ENCODE measurements around the gene UGT1A10. TPM values are rescaled to one million over a fixed set of nuclear protein-coding genes. Genes with fewer than 3 reads are reported as not detected.
"Not testable (repeated sequence)": the region's sequence is repeated elsewhere in the genome, so short reads cannot be mapped to it uniquely, and the experiment has no call there.

UGT1A10 gene
- total RNA-seq = not detected in 2 replicates
- polyA plus RNA-seq = not detected in 2 replicates
- polyA plus RNA-seq (2011; cell fraction: cytosol; rRNA removed) = not detected in 2 replicates
- polyA plus RNA-seq (2011; cell fraction: nucleus; rRNA removed) = not detected in 2 replicates
- not detected in 2 replicates for polyA plus RNA-seq (2012)
- not detected in 2 replicates for polyA minus RNA-seq
- polyA minus RNA-seq (2011; cell fraction: cytosol; rRNA and poly(A)+ RNA removed) = not detected
- polyA minus RNA-seq (2011; cell fraction: nucleus; rRNA and poly(A)+ RNA removed) = not detected in 2 replicates
- Bru-seq, nascent RNA = not detected
- not detected for BruChase-seq, experiment 1, labeled RNA remaining after a 6-hour chase
- BruChase-seq, experiment 2, labeled RNA remaining after a 2-hour chase = not detected
- long read RNA-seq = 0 reads

- intact Hi-C loops (cut with micrococcal nuclease); H3K4me3 ChIP-seq (replicated peaks in 1 of 3; ENCODE audit: insufficient read depth in 1 of 3, low read depth in 1 of 3, low read length in 3 of 3); H3K79me2 ChIP-seq (ENCODE audit: control insufficient read depth, insufficient read depth, low read length); H3K27me3 ChIP-seq (ENCODE audit: control insufficient read depth in 2 of 2, insufficient read depth in 2 of 2, low read length in 2 of 2); DNase-seq (ENCODE audit: low read depth, low spot score); H3K4me2 ChIP-seq (ENCODE audit: insufficient read depth, low read length); H4K20me1 ChIP-seq (replicated peaks; ENCODE audit: control insufficient read depth, extremely low read depth, insufficient read depth, low read length); BruUV-seq (replicated peaks); FAIRE-seq; H2AFZ ChIP-seq (ENCODE audit: low read depth, low read length); H3K9ac ChIP-seq (replicated peaks; ENCODE audit: extremely low read depth, insufficient read depth, low read length); POLR2A ChIA-PET; H3K9me3 ChIP-seq (replicated peaks; ENCODE audit: control insufficient read depth, insufficient read depth, low read length); dilution Hi-C loops (cut with MboI; ENCODE audit: extremely low pct_ligation_motif_present, low sequenced_read_pairs); H3K27ac ChIP-seq (ENCODE audit: insufficient read depth, low read depth, low read length); H3K4me1 ChIP-seq (ENCODE audit: control insufficient read depth, extremely low read depth, insufficient read depth, low read length); H3K9me1 ChIP-seq (replicated peaks; ENCODE audit: control insufficient read depth, extremely low read depth, insufficient read depth, low read length); CTCF ChIA-PET; H3K36me3 ChIP-seq (ENCODE audit: control insufficient read depth in 2 of 2, extremely low read depth in 1 of 2, insufficient read depth in 2 of 2, low read length in 2 of 2): not testable (repeated sequence)
Observed at GRCh38 chr2:233636306-233636705, at the start of gene UGT1A10. TSS of gene UGT1A10 (plus strand) at chr2:233636448. CDS start at chr2:233636523, 75 bp downstream.

- no peak overlapping the region for H2AFZ ChIP-seq (ENCODE audit: low read depth, low read length)
- no peaks in the 10 kb centered on the region for H3K9me1 ChIP-seq (replicated peaks; ENCODE audit: control insufficient read depth, extremely low read depth, insufficient read depth, low read length)
- no peaks in the 10 kb centered on the region for H3K27me3 ChIP-seq (ENCODE audit: control insufficient read depth in 2 of 2, insufficient read depth in 2 of 2, low read length in 2 of 2)
- H3K27ac ChIP-seq (ENCODE audit: insufficient read depth, low read depth, low read length) = no peak overlapping the region
- no peak overlapping the region for H3K4me2 ChIP-seq (ENCODE audit: insufficient read depth, low read length)
- intact Hi-C loops (cut with micrococcal nuclease) = no loop called here
- H3K9me3 ChIP-seq (replicated peaks; ENCODE audit: control insufficient read depth, insufficient read depth, low read length) = no peaks in the 10 kb centered on the region
- H3K79me2 ChIP-seq (ENCODE audit: control insufficient read depth, insufficient read depth, low read length) = no peaks in the 10 kb centered on the region
- CTCF ChIA-PET = no interaction called here
- POLR2A ChIA-PET = no interaction called here
- no TSS peak for BruUV-seq (replicated peaks)
- no peaks in the 10 kb centered on the region for H3K4me1 ChIP-seq (ENCODE audit: control insufficient read depth, extremely low read depth, insufficient read depth, low read length)
- FAIRE-seq = no peak
- H3K36me3 ChIP-seq (ENCODE audit: control insufficient read depth in 2 of 2, extremely low read depth in 1 of 2, insufficient read depth in 2 of 2, low read length in 2 of 2) = no peaks in the 10 kb centered on the region
- no peak overlapping the region for H3K9ac ChIP-seq (replicated peaks; ENCODE audit: extremely low read depth, insufficient read depth, low read length)
- H4K20me1 ChIP-seq (replicated peaks; ENCODE audit: control insufficient read depth, extremely low read depth, insufficient read depth, low read length) = no peaks in the 10 kb centered on the region
- dilution Hi-C loops (cut with MboI; ENCODE audit: extremely low pct_ligation_motif_present, low sequenced_read_pairs) = no loop called here
- H3K4me3 ChIP-seq (replicated peaks in 1 of 3; ENCODE audit: insufficient read depth in 1 of 3, low read depth in 1 of 3, low read length in 3 of 3) = no peak overlapping the region
- DNase-seq (ENCODE audit: low read depth, low spot score) = no peak
- TF ChIP-seq EZH2 (IDR thresholded peaks at IDR 0.05; ENCODE audit: borderline replicate concordance, low read depth, low read length, severe bottlenecking) (no peak), CTCF (IDR thresholded peaks at IDR 0.05; ENCODE audit: extremely low read depth in 1 of 2, insufficient read depth in 1 of 2, low read depth in 1 of 2, low read length in 2 of 2) (no peak), POLR2A (IDR thresholded peaks at IDR 0.05; ENCODE audit: low read depth, low read length) (no peak), GATA2 (IDR thresholded peaks at IDR 0.05; ENCODE audit: insufficient read depth, insufficient read length, low read depth, low read length) (no peak), MAX (IDR thresholded peaks at IDR 0.05; ENCODE audit: insufficient read depth, insufficient read length) (no peak), POLR2AphosphoS5 (IDR thresholded peaks at IDR 0.05; ENCODE audit: insufficient read depth, low read depth, low read length) (no peak), FOS (IDR thresholded peaks at IDR 0.05; ENCODE audit: borderline replicate concordance, insufficient read depth, low read length) (no peak), MYC (IDR thresholded peaks at IDR 0.05; ENCODE audit: low read depth, low read length) (no peak)
Observed at GRCh38 chr2:233588400-233588799, 47.8 kb upstream of the UGT1A10 start.

GRCh38 chr2:233592706-233593105, 43.5 kb upstream of the UGT1A10 start:
- dilution Hi-C loops (cut with MboI; ENCODE audit: extremely low pct_ligation_motif_present, low sequenced_read_pairs); H3K9me1 ChIP-seq (replicated peaks; ENCODE audit: control insufficient read depth, extremely low read depth, insufficient read depth, low read length); BruUV-seq (replicated peaks); POLR2A ChIA-PET; CTCF ChIA-PET; H3K4me1 ChIP-seq (ENCODE audit: control insufficient read depth, extremely low read depth, insufficient read depth, low read length); H3K79me2 ChIP-seq (ENCODE audit: control insufficient read depth, insufficient read depth, low read length); H3K9ac ChIP-seq (replicated peaks; ENCODE audit: extremely low read depth, insufficient read depth, low read length); H3K9me3 ChIP-seq (replicated peaks; ENCODE audit: control insufficient read depth, insufficient read depth, low read length); DNase-seq (ENCODE audit: low read depth, low spot score); H3K27me3 ChIP-seq (ENCODE audit: control insufficient read depth in 2 of 2, insufficient read depth in 2 of 2, low read length in 2 of 2); H4K20me1 ChIP-seq (replicated peaks; ENCODE audit: control insufficient read depth, extremely low read depth, insufficient read depth, low read length); H3K4me3 ChIP-seq (replicated peaks in 1 of 3; ENCODE audit: insufficient read depth in 1 of 3, low read depth in 1 of 3, low read length in 3 of 3); H3K36me3 ChIP-seq (ENCODE audit: control insufficient read depth in 2 of 2, extremely low read depth in 1 of 2, insufficient read depth in 2 of 2, low read length in 2 of 2); H2AFZ ChIP-seq (ENCODE audit: low read depth, low read length); H3K4me2 ChIP-seq (ENCODE audit: insufficient read depth, low read length); FAIRE-seq; H3K27ac ChIP-seq (ENCODE audit: insufficient read depth, low read depth, low read length): not testable (repeated sequence)
- intact Hi-C loops (cut with micrococcal nuclease) = loop anchor here (10.0 kb wide), 1 partner anchor 472 kb away; no protein-coding TSS in a partner anchor
